ENCODE measurements around the gene ARHGEF3.

Gene ARHGEF3

GRCh38 chr3:56830884-56831283 is 29.1 kb upstream of the ARHGEF3 start:
- in situ Hi-C loops (cut with HindIII; ENCODE audit: low sequenced_read_pairs): no loop called here

GRCh38 chr3:56829533-56829932 is 27.8 kb upstream of the ARHGEF3 start:
- in situ Hi-C loops (cut with HindIII; ENCODE audit: low sequenced_read_pairs): no loop called here
- DNase-seq (ENCODE audit: low read depth): no peak
- no peak overlapping the region for H3K4me3 ChIP-seq (ENCODE audit: low read depth, low read length)
- TF ChIP-seq CTCF (IDR thresholded peaks at IDR 0.05; ENCODE audit: low read depth, low read length, missing control alignments): no peak

More at GRCh38 chr3:56830884-56831283, 29.1 kb upstream of the ARHGEF3 start:
- no peak overlapping the region for H3K4me3 ChIP-seq (ENCODE audit: low read depth, low read length)
- no peak for DNase-seq (ENCODE audit: low read depth)
- no peak for TF ChIP-seq CTCF (IDR thresholded peaks at IDR 0.05; ENCODE audit: low read depth, low read length, missing control alignments)

GRCh38 chr3:56826831-56827722 is 25.3 kb upstream of the ARHGEF3 start:
- no peak for TF ChIP-seq CTCF (IDR thresholded peaks at IDR 0.05; ENCODE audit: low read depth, low read length, missing control alignments)
- no peak overlapping the region for H3K4me3 ChIP-seq (ENCODE audit: low read depth, low read length)
- in situ Hi-C loops (cut with HindIII; ENCODE audit: low sequenced_read_pairs): no loop called here
- no peak for DNase-seq (ENCODE audit: low read depth)

- in situ Hi-C loops (cut with HindIII; ENCODE audit: low sequenced_read_pairs): no loop called here
- no peak for TF ChIP-seq CTCF (IDR thresholded peaks at IDR 0.05; ENCODE audit: low read depth, low read length, missing control alignments)
- no peak for DNase-seq (ENCODE audit: low read depth)
- no peak overlapping the region for H3K4me3 ChIP-seq (ENCODE audit: low read depth, low read length)
These were observed 24.1 kb upstream of the ARHGEF3 start for GRCh38 chr3:56825567-56826438.

GRCh38 chr3:56823984-56824703 is 22.4 kb upstream of the ARHGEF3 start:
- no peak overlapping the region for H3K4me3 ChIP-seq (ENCODE audit: low read depth, low read length)
- no peak for TF ChIP-seq CTCF (IDR thresholded peaks at IDR 0.05; ENCODE audit: low read depth, low read length, missing control alignments)
- DNase-seq (ENCODE audit: low read depth): no peak
- in situ Hi-C loops (cut with HindIII; ENCODE audit: low sequenced_read_pairs): no loop called here

- no peak for TF ChIP-seq CTCF (IDR thresholded peaks at IDR 0.05; ENCODE audit: low read depth, low read length, missing control alignments)
- DNase-seq (ENCODE audit: low read depth): no peak
- in situ Hi-C loops (cut with HindIII; ENCODE audit: low sequenced_read_pairs): no loop called here
- H3K4me3 ChIP-seq (ENCODE audit: low read depth, low read length): no peak overlapping the region
These were observed 21.7 kb upstream of the ARHGEF3 start for GRCh38 chr3:56823421-56823926.
